ENCODE results near the gene LRRC37A3.

DNA sequence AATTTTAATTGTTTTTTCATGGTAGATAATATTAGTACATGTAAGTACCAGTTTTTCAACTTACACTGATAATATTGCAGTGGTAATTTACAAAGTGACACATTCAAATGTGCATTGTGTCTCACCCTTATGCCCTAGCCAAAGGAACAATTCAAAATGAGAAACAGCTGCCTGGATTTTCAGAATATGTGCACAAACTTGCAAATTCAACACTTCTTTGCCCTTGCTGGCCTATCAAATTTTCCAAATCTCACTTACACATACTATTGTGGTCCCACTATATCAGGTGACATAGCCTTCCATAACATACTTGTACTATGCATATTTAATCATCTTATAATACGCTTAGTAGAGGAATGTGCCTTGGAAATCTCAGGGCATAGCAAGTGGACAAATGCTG, 32.6 kb upstream of the LRRC37A3 start:
- TF ChIP-seq, protein P1, sequence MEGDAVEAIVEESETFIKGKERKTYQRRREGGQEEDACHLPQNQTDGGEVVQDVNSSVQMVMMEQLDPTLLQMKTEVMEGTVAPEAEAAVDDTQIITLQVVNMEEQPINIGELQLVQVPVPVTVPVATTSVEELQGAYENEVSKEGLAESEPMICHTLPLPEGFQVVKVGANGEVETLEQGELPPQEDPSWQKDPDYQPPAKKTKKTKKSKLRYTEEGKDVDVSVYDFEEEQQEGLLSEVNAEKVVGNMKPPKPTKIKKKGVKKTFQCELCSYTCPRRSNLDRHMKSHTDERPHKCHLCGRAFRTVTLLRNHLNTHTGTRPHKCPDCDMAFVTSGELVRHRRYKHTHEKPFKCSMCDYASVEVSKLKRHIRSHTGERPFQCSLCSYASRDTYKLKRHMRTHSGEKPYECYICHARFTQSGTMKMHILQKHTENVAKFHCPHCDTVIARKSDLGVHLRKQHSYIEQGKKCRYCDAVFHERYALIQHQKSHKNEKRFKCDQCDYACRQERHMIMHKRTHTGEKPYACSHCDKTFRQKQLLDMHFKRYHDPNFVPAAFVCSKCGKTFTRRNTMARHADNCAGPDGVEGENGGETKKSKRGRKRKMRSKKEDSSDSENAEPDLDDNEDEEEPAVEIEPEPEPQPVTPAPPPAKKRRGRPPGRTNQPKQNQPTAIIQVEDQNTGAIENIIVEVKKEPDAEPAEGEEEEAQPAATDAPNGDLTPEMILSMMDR (IDR thresholded peaks at IDR 0.05; ENCODE audit: low read length): no peak
- no peak for TF ChIP-seq EZH2 (IDR thresholded peaks at IDR 0.05; ENCODE audit: borderline replicate concordance, low read length)

All from OCI-LY1 (cell line).